ENCODE measurements around the gene FAM181A. TPM values are rescaled to one million over a fixed set of nuclear protein-coding genes. Genes with fewer than 3 reads are reported as not detected.

Gene FAM181A
- total RNA-seq, 1 donor from 2014 or later = not detected

DNA sequence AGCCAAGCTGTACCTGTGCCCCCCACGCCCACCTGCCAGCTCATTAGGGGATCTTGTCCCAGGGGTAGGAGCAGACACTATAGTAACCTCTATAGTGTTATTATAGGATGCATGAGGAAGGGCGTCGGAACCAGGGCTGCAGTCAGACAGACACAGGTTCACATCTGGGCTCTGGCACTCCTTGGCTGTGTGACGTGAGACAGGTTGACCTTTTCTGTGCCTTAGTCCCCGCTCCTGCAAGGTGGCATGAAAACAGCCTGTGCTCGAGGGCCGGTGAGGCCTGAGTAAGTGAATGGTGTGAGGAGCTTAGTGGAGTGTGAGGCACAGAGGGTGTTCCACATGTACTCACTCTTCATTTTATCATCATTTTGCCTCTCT, 30.2 kb downstream of the FAM181A start:
- no peak for DNase-seq (ENCODE audit: low read depth)
- TF ChIP-seq, protein P1, sequence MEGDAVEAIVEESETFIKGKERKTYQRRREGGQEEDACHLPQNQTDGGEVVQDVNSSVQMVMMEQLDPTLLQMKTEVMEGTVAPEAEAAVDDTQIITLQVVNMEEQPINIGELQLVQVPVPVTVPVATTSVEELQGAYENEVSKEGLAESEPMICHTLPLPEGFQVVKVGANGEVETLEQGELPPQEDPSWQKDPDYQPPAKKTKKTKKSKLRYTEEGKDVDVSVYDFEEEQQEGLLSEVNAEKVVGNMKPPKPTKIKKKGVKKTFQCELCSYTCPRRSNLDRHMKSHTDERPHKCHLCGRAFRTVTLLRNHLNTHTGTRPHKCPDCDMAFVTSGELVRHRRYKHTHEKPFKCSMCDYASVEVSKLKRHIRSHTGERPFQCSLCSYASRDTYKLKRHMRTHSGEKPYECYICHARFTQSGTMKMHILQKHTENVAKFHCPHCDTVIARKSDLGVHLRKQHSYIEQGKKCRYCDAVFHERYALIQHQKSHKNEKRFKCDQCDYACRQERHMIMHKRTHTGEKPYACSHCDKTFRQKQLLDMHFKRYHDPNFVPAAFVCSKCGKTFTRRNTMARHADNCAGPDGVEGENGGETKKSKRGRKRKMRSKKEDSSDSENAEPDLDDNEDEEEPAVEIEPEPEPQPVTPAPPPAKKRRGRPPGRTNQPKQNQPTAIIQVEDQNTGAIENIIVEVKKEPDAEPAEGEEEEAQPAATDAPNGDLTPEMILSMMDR (IDR thresholded peaks at IDR 0.05; ENCODE audit: insufficient read depth, low read depth, low read length) = no peak
- TF ChIP-seq EZH2 (IDR thresholded peaks at IDR 0.05; ENCODE audit: insufficient read depth, low read length) = no peak
- Mint-ChIP-seq H3K4me1 (ENCODE audit: low read depth, unreplicated experiment) (peaks cover 29% of the 10 kb centered on the region), H3K27me3 (ENCODE audit: low read depth, unreplicated experiment) (peaks cover 33% of the 10 kb centered on the region), H3K27ac (ENCODE audit: unreplicated experiment) (no peak overlapping the region), H3K4me3 (ENCODE audit: unreplicated experiment) (no peak overlapping the region), H3K9me3 (ENCODE audit: unreplicated experiment) (no peaks in the 10 kb centered on the region), H3K36me3 (ENCODE audit: low read depth, unreplicated experiment) (peaks cover 4% of the 10 kb centered on the region)
- Histone ChIP-seq H3K4me2 (ENCODE audit: low read length) (no peak overlapping the region), H3K36me3 (ENCODE audit: insufficient read depth, low read length) (no peaks in the 10 kb centered on the region), H3K27me3 (ENCODE audit: insufficient read depth, low read length) (no peaks in the 10 kb centered on the region), H3K9ac (ENCODE audit: low read length) (no peak overlapping the region), H3K4me1 (ENCODE audit: insufficient read depth, low read length) (peaks cover 23% of the 10 kb centered on the region), H3K79me2 (ENCODE audit: insufficient read depth, low read length) (no peaks in the 10 kb centered on the region), H3K9me3 (ENCODE audit: insufficient read depth, low read depth, low read length) (no peaks in the 10 kb centered on the region), H4K20me1 (ENCODE audit: insufficient read depth, low read length) (no peaks in the 10 kb centered on the region), H3K4me3 (ENCODE audit: insufficient read depth, low read depth, low read length) (no peak overlapping the region), H3K27ac (ENCODE audit: low read depth, low read length) (no peak overlapping the region), H2AFZ (ENCODE audit: low read depth, low read length) (no peak overlapping the region)
- FAIRE-seq = no peak

DNA sequence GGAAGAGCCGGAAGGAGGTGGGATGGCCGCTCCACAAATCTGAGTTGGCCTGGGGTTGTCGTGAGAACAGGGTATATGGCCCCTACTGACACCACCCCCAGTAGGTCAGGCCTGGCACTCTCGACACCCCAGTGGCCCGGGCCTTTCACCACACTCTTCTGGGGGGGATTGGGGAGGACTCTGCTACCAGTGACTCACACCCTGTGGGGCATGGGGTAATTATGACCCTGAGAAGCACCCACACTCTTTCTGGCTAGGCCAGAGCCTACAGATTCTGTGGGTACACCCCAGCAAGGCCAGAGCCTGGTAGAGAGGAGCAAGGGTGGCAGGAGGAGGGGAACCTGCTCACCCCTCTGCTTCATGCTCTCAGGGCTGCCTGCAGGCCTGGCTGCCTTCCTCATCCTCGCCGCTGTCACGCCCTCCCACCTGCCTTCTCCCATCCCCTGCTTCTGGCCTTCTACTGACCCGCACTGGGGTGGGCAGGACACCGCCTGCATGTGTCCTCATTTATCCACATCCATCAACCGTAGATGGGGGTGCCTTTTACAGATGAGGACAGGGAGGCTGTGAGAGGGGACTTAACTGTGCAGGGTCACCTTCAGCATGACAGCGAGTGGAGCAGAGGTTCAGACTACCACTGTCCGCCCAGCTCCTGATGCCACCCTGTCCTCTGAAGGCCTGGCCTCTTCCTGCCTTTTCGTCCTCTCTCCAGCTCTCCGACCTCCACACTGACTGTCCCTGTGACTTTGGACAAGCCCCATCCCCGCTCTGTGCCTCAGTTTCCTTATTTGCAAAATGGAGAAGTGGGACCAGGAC, 30.8 kb downstream of the FAM181A start:
- H3K79me2 ChIP-seq (ENCODE audit: insufficient read depth, low read length) = no peaks in the 10 kb centered on the region
- H3K36me3 ChIP-seq (ENCODE audit: insufficient read depth, low read length) = no peaks in the 10 kb centered on the region
- H3K27me3 Mint-ChIP-seq (ENCODE audit: low read depth, unreplicated experiment) = peaks cover 33% of the 10 kb centered on the region
- H3K36me3 Mint-ChIP-seq (ENCODE audit: low read depth, unreplicated experiment) = peaks cover 4% of the 10 kb centered on the region
- H4K20me1 ChIP-seq (ENCODE audit: insufficient read depth, low read length) = no peaks in the 10 kb centered on the region
- H3K4me1 ChIP-seq (ENCODE audit: insufficient read depth, low read length) = peaks cover 26% of the 10 kb centered on the region
- H3K27ac Mint-ChIP-seq (ENCODE audit: unreplicated experiment) = no peak overlapping the region
- no peak for DNase-seq (ENCODE audit: low read depth)
- no peak overlapping the region for H3K4me3 Mint-ChIP-seq (ENCODE audit: unreplicated experiment)
- no peaks in the 10 kb centered on the region for H3K27me3 ChIP-seq (ENCODE audit: insufficient read depth, low read length)
- TF ChIP-seq EZH2 (IDR thresholded peaks at IDR 0.05; ENCODE audit: insufficient read depth, low read length) = no peak
- TF ChIP-seq, protein P1 (IDR thresholded peaks at IDR 0.05; ENCODE audit: insufficient read depth, low read depth, low read length) = no peak
- H3K9ac ChIP-seq (ENCODE audit: low read length) = no peak overlapping the region
- no peak for FAIRE-seq
- H3K9me3 ChIP-seq (ENCODE audit: insufficient read depth, low read depth, low read length) = no peaks in the 10 kb centered on the region
- no peak overlapping the region for H2AFZ ChIP-seq (ENCODE audit: low read depth, low read length)
- H3K4me1 Mint-ChIP-seq (ENCODE audit: low read depth, unreplicated experiment) = peaks cover 29% of the 10 kb centered on the region
- H3K27ac ChIP-seq (ENCODE audit: low read depth, low read length) = no peak overlapping the region
- H3K9me3 Mint-ChIP-seq (ENCODE audit: unreplicated experiment) = no peaks in the 10 kb centered on the region
- no peak overlapping the region for H3K4me2 ChIP-seq (ENCODE audit: low read length)
- H3K4me3 ChIP-seq (ENCODE audit: insufficient read depth, low read depth, low read length) = no peak overlapping the region

All from astrocyte (in vitro differentiated cells and primary cell).